Measurements from ENCODE around the gene TGM1.
"Not testable (repeated sequence)": the region's sequence is repeated elsewhere in the genome, so short reads cannot be mapped to it uniquely, and the experiment has no call there.

TGM1 gene

GRCh38 chr14:24234095-24235005 is 28.6 kb downstream of the TGM1 start:
- DNase-seq (ENCODE audit: low spot score), result no peak

- no peak for DNase-seq (ENCODE audit: low spot score)
Measured at GRCh38 chr14:24233538-24233866, 29.5 kb downstream of the TGM1 start.

GRCh38 chr14:24232645-24233537 is 30.1 kb downstream of the TGM1 start, which contains the start of gene GMPR2:
TSS of gene GMPR2 (plus strand) at chr14:24232929. CDS start at chr14:24233254, 325 bp downstream.
- no peak for DNase-seq (ENCODE audit: low spot score)

- DNase-seq (ENCODE audit: low spot score), result peak; percentile 95
Measured at GRCh38 chr14:24232121-24232644, 30.8 kb downstream of the TGM1 start, which contains the start of gene NEDD8. TSS of gene NEDD8 (minus strand) at chr14:24232367. CDS start at chr14:24232267, 100 bp downstream.

- no peak for DNase-seq (ENCODE audit: low spot score)
Measured at GRCh38 chr14:24231263-24232120, 31.5 kb downstream of the TGM1 start.

- DNase-seq (ENCODE audit: low spot score), result no peak
Measured at GRCh38 chr14:24228902-24229301, 34.1 kb downstream of the TGM1 start.

GRCh38 chr14:24226473-24226872 is 36.5 kb downstream of the TGM1 start:
- no peak for DNase-seq (ENCODE audit: low spot score)

- DNase-seq (ENCODE audit: low spot score), result no peak
Measured at GRCh38 chr14:24224618-24225071, 38.3 kb downstream of the TGM1 start.

- DNase-seq (ENCODE audit: low spot score), result not testable (repeated sequence)
Measured at GRCh38 chr14:24222987-24223386, 40.0 kb downstream of the TGM1 start.

- no peak for DNase-seq (ENCODE audit: low spot score)
Measured at GRCh38 chr14:24219521-24219920, 43.5 kb downstream of the TGM1 start.

GRCh38 chr14:24219080-24219479 is 43.9 kb downstream of the TGM1 start:
- DNase-seq (ENCODE audit: low spot score), result no peak

- DNase-seq (ENCODE audit: low spot score), result not testable (repeated sequence)
Measured at GRCh38 chr14:24216876-24217275, 46.1 kb downstream of the TGM1 start.

- DNase-seq (ENCODE audit: low spot score), result no peak
Measured at GRCh38 chr14:24216345-24216699, 46.7 kb downstream of the TGM1 start.

- peak; percentile 92 for DNase-seq (ENCODE audit: low spot score)
Measured at GRCh38 chr14:24215495-24216344, 47.3 kb downstream of the TGM1 start, which contains the start of gene MDP1. TSS of gene MDP1 (minus strand) at chr14:24216066. CDS start at chr14:24215955, 111 bp downstream.

- no peak for DNase-seq (ENCODE audit: low spot score)
Measured at GRCh38 chr14:24213866-24214662, 48.9 kb downstream of the TGM1 start.

GRCh38 chr14:24212924-24213865 is 49.8 kb downstream of the TGM1 start, which contains the start of gene CHMP4A:
TSS of gene CHMP4A (minus strand) at chr14:24213488. CDS start at chr14:24213439, 49 bp downstream.
- DNase-seq (ENCODE audit: low spot score), result peak; percentile 92

GRCh38 chr14:24211311-24211710 is 51.7 kb downstream of the TGM1 start:
- DNase-seq (ENCODE audit: low spot score), result no peak

GRCh38 chr14:24207625-24208024 is 55.4 kb downstream of the TGM1 start:
- DNase-seq (ENCODE audit: low spot score), result no peak
